Liver (tissue), 9 donors: ENCODE measurements around the gene EPB41L4B. TPM values are rescaled to one million over a fixed set of nuclear protein-coding genes. Genes with fewer than 3 reads are reported as not detected.

Experiments
- DNase-seq: peaks from one replicate; pipeline ENCODE4 v3.0.0-alpha.2; 2017; ENCODE audit warnings: low spot score
- H3K27ac ChIP-seq, 2 donors: one replicate each; pipeline ENCODE4 v1.7.0; 2013; ENCODE audit warnings: inconsistent platforms in 2 of 2, low read length in 2 of 2, control low read depth in 1 of 2, low read depth in 1 of 2, mild to moderate bottlenecking in 1 of 2
- H3K27me3 ChIP-seq, 4 donors: one replicate each; pipeline versions ENCODE4 v1.6.1 to v1.7.0; 2013; ENCODE audit warnings: low read length in 3 of 4, inconsistent platforms in 1 of 4, mild to moderate bottlenecking in 1 of 4, moderate library complexity in 1 of 4; ENCODE audit not compliant: control insufficient read depth in 4 of 4, insufficient read depth in 4 of 4
- H3K36me3 ChIP-seq, 4 donors: one replicate each; pipeline versions ENCODE4 v1.6.1 to v1.7.0; 2013; ENCODE audit warnings: low read length in 3 of 4, mild to moderate bottlenecking in 3 of 4, low read depth in 1 of 4, moderate library complexity in 1 of 4; ENCODE audit not compliant: control insufficient read depth in 4 of 4, insufficient read depth in 3 of 4
- H3K4me1 ChIP-seq, 4 donors: one replicate each; pipeline versions ENCODE4 v1.6.1 to v1.7.0; 2013; ENCODE audit warnings: low read length in 3 of 4, mild to moderate bottlenecking in 3 of 4, moderate library complexity in 1 of 4; ENCODE audit not compliant: control insufficient read depth in 4 of 4, insufficient read depth in 4 of 4
- H3K4me3 ChIP-seq, 3 donors: one replicate each; pipeline versions ENCODE4 v1.6.1 to v1.7.0; 2013; ENCODE audit warnings: low read length in 3 of 3, control low read depth in 1 of 3, low read depth in 1 of 3, mild to moderate bottlenecking in 1 of 3
- H3K9ac ChIP-seq, 2 donors: one replicate each; pipeline ENCODE4 v1.7.0; 2013; ENCODE audit warnings: low read length in 2 of 2, mild to moderate bottlenecking in 2 of 2, moderate library complexity in 2 of 2, control low read depth in 1 of 2, low read depth in 1 of 2
- H3K9me3 ChIP-seq, 4 donors: one replicate each; pipeline versions ENCODE4 v1.6.1 to v1.7.0; 2013; ENCODE audit warnings: low read length in 3 of 4; ENCODE audit not compliant: control insufficient read depth in 4 of 4
- FOXA1 ChIP-seq: IDR thresholded peaks from 2 replicates; pipeline ENCODE4 v1.6.1; 2016; ENCODE audit warnings: antibody characterized with exemption
- FOXA2 ChIP-seq: IDR thresholded peaks from 2 replicates; pipeline ENCODE4 v1.6.1; 2016; ENCODE audit warnings: antibody characterized with exemption
- GABPA ChIP-seq, 2 donors: IDR thresholded peaks in 1 of 2; conservative IDR thresholded peaks in 1 of 2; 2 replicates each; pipeline ENCODE4 v1.6.1; 2016; ENCODE audit warnings: antibody characterized with exemption in 2 of 2, mild to moderate bottlenecking in 1 of 2, moderate library complexity in 1 of 2
- HNF4G ChIP-seq: IDR thresholded peaks from 2 replicates; pipeline ENCODE4 v1.6.1; 2016; ENCODE audit warnings: antibody characterized with exemption
- JUND ChIP-seq, 2 donors: IDR thresholded peaks; 2 replicates each; pipeline ENCODE4 v1.6.1; 2016; ENCODE audit warnings: antibody characterized with exemption in 2 of 2
- NR2F2 ChIP-seq: IDR thresholded peaks from 2 replicates; pipeline ENCODE4 v1.6.1; 2016; ENCODE audit warnings: antibody characterized with exemption
- REST ChIP-seq: IDR thresholded peaks from 2 replicates; pipeline ENCODE4 v1.6.1; 2016; ENCODE audit warnings: antibody characterized with exemption, mild to moderate bottlenecking
- RXRA ChIP-seq, 2 donors: IDR thresholded peaks; 2 replicates each; pipeline ENCODE4 v1.6.1; 2017 to 2018; ENCODE audit warnings: antibody characterized with exemption in 2 of 2, mild to moderate bottlenecking in 1 of 2
- SP1 ChIP-seq: IDR thresholded peaks from 2 replicates; pipeline ENCODE4 v1.6.1; 2018; ENCODE audit warnings: antibody characterized with exemption, mild to moderate bottlenecking
- TAF1 ChIP-seq: conservative IDR thresholded peaks from 2 replicates; pipeline ENCODE4 v1.6.1; 2016; ENCODE audit warnings: antibody characterized with exemption, mild to moderate bottlenecking
- WGBS: extraction: QIAGEN DNeasy Blood & Tissue Kit; methylation state at CpG from one replicate; pipeline ENCODE4 v1.1.7; 2013; 5-methylcytosine and 5-hydroxymethylcytosine counted together
- polyA plus RNA-seq, 2 donors: library from polyadenylated mRNA; stranded (reverse) in 1 of 2; unstranded in 1 of 2; fragments of 200-250 nt in 1 of 2; fragments of >200 nt in 1 of 2; fragmentation: Nextera tagmentation in 1 of 2; extraction: Ambion mirVana in 1 of 2; gene quantifications; one replicate each; pipeline versions ENCODE4 v1.2.1 to v1.2.3, GENCODE V29; 2013 to 2015
- total RNA-seq, 2 donors: library from RNA; depleted of rRNA; stranded (reverse); fragments of >200 nt; gene quantifications; one replicate each; pipeline ENCODE4 v1.2.3, GENCODE V29; 2014
- TF ChIP-seq, protein P1 (sequence below): IDR thresholded peaks from 2 replicates; pipeline ENCODE4 v1.6.1; 2016; ENCODE audit warnings: antibody characterized with exemption
- TF ChIP-seq, protein P2 (sequence below): fragments of 150-350 bp; IDR thresholded peaks from 2 replicates; pipeline ENCODE4 v1.5.1; 2017; ENCODE audit warnings: improper control_type of control experiment, low read depth, low read length; ENCODE audit not compliant: missing input control
- donor health status: healthy.
- donor health status: healthy.
- donor health status: healthy.
- donor health status: healthy.
- donor health status: healthy.

Gene EPB41L4B
- total and polyA plus RNA-seq, 4 donors = 9.9 to 42.6 (median 23.9) TPM

DNA sequence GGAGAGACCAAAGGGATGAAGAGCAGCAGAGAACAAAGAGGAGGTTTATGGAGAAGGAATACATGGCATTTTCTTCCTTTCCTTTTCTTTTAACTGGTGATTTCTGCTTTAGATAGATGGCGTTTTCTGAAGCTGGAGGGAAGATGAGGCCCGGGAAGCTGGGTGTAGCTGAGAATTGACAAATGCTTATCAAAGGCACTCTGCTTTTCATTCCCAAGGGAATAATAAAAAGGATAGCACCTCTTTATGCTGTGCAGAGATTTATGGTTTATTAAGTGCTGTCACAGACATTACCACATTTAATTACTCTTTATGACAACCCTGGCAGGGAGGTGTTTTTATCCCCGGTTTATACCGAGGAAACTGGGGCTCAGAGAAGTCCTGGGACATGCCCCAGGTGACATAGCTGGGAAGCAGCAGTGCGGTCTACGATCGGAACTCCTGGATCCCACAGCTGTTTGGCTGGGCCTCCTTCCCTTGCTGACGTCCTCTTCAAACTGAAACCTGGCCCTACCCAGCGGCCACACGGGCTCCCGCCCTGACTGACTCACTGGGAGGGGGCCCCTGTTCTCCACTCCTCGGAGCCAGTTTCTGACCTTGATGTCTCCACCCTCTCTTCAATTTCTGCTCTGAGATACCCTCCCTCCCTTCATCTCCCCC, 8.2 kb upstream of the EPB41L4B start:
- no peak for TF ChIP-seq JUND (IDR thresholded peaks at IDR 0.05)
- TF ChIP-seq, protein P1, sequence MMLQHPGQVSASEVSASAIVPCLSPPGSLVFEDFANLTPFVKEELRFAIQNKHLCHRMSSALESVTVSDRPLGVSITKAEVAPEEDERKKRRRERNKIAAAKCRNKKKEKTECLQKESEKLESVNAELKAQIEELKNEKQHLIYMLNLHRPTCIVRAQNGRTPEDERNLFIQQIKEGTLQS = no peak
- Histone ChIP-seq H3K27ac (no peak overlapping the region), H3K4me1 (peaks cover 0 to 4% (median 0%) of the 10 kb centered on the region in 4 donors), H3K9ac (no peak overlapping the region), H3K27me3 (no peaks in the 10 kb centered on the region), H3K36me3 (no peaks in the 10 kb centered on the region), H3K9me3 (no peaks in the 10 kb centered on the region), H3K4me3 (no peak overlapping the region)
- no peak for DNase-seq
- WGBS = 72% methylated on average over 12 of the region's 12 CpGs

- Histone ChIP-seq H3K27me3 (no peaks in the 10 kb centered on the region), H3K9ac (no peak overlapping the region), H3K36me3 (no peaks in the 10 kb centered on the region), H3K4me3 (no peak overlapping the region), H3K9me3 (no peaks in the 10 kb centered on the region), H3K27ac (no peak overlapping the region), H3K4me1 (peaks cover 0 to 6% (median 0%) of the 10 kb centered on the region in 4 donors)
- TF ChIP-seq, protein P1 = no peak
- no peak for TF ChIP-seq JUND (IDR thresholded peaks at IDR 0.05)
- no peak for TF ChIP-seq FOXA1
- TF ChIP-seq, protein P2, sequence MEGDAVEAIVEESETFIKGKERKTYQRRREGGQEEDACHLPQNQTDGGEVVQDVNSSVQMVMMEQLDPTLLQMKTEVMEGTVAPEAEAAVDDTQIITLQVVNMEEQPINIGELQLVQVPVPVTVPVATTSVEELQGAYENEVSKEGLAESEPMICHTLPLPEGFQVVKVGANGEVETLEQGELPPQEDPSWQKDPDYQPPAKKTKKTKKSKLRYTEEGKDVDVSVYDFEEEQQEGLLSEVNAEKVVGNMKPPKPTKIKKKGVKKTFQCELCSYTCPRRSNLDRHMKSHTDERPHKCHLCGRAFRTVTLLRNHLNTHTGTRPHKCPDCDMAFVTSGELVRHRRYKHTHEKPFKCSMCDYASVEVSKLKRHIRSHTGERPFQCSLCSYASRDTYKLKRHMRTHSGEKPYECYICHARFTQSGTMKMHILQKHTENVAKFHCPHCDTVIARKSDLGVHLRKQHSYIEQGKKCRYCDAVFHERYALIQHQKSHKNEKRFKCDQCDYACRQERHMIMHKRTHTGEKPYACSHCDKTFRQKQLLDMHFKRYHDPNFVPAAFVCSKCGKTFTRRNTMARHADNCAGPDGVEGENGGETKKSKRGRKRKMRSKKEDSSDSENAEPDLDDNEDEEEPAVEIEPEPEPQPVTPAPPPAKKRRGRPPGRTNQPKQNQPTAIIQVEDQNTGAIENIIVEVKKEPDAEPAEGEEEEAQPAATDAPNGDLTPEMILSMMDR = no peak
- TF ChIP-seq HNF4G = no peak
- DNase-seq = no peak
These were observed 4.2 kb upstream of the EPB41L4B start for GRCh38 chr9:109325089-109325488.

DNA sequence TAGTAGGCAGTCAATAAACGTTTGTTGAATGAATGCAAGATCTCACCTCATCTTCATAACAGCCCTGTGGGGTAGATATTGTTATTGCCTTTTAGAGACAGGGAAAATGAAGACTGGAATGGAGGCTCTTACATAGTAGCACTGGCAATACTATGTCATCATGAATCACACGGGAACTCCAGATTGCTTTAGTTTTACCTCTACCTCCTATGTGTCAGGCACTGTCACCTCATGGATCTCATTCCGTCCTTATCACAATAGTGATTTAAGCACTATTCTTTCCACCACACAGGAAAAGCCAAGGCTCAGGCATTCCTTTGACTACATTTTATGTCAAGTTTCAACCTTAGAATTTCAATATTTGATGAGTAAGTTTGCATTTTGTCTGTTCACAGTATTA, 2.9 kb upstream of the EPB41L4B start:
- Histone ChIP-seq H3K9me3 (no peaks in the 10 kb centered on the region), H3K27ac (no peak overlapping the region), H3K4me1 (peaks cover 0 to 8% (median 4%) of the 10 kb centered on the region in 4 donors), H3K36me3 (no peaks in the 10 kb centered on the region), H3K27me3 (no peaks in the 10 kb centered on the region), H3K9ac (no peak overlapping the region), H3K4me3 (no peak overlapping the region)
- no peak for DNase-seq
- 87% methylated on average over 3 of the region's 3 CpGs for WGBS
- TF ChIP-seq GABPA (IDR thresholded peaks at IDR 0.05 in 1 of 2, conservative IDR thresholded peaks at IDR 0.05 in 1 of 2) = no peak

DNA sequence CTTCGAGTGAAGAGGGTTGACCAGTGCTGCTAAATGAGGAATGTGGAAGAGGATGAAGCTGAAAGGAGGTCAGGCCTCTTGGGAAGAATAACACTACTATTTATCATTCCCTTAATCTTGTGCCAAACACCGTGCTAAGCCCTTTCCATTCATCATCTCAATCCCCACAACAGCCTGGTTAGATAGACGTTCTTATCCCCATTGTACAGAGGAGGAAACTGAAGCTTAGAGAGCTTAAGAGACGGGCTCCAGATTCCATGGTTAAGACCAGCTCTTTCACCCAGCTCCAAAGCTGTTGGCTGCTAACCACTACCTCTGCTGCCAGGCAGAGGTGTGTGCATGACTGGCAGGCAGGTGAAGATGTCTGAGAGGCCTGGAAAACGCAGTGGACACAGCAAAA, 868 bp upstream of the EPB41L4B start:
- Histone ChIP-seq H3K27me3 (no peaks in the 10 kb centered on the region), H3K4me1 (peaks cover 1 to 29% (median 22%) of the 10 kb centered on the region in 4 donors), H3K27ac (no peak overlapping the region), H3K9ac (no peak overlapping the region), H3K4me3 (no peak overlapping the region), H3K9me3 (no peaks in the 10 kb centered on the region), H3K36me3 (no peaks in the 10 kb centered on the region)
- no peak for DNase-seq
- TF ChIP-seq TAF1 (no peak), NR2F2 (no peak), JUND (IDR thresholded peaks at IDR 0.05) (no peak), REST (no peak), GABPA (IDR thresholded peaks at IDR 0.05 in 1 of 2, conservative IDR thresholded peaks at IDR 0.05 in 1 of 2) (no peak), SP1 (no peak), FOXA2 (no peak), RXRA (IDR thresholded peaks at IDR 0.05) (no peak), FOXA1 (no peak)
- TF ChIP-seq, protein P2 = no peak
- 84% methylated on average over 5 of the region's 5 CpGs for WGBS
